Astrocyte of the spinal cord (primary cell): ENCODE results near the gene SLC4A9.

Source experiments
- DNase-seq: peaks from one replicate; pipeline ENCODE4 v3.0.0; 2011; ENCODE audit warnings: low read depth, low spot score
- H3K4me3 ChIP-seq: 2 replicates; pipeline ENCODE4 v1.5.1; 2011; ENCODE audit warnings: low read depth, mild to moderate bottlenecking, low read length, moderate library complexity
- CTCF ChIP-seq: IDR thresholded peaks from 2 replicates; pipeline ENCODE4 v1.5.1; 2012; ENCODE audit warnings: low read depth, mild to moderate bottlenecking, low read length, inconsistent platforms
- in situ Hi-C: cut with HindIII; loops from 2 replicates; pipeline ENCODE4 v1.10.0; 2017; ENCODE audit warnings: low sequenced_read_pairs

Gene SLC4A9

DNA sequence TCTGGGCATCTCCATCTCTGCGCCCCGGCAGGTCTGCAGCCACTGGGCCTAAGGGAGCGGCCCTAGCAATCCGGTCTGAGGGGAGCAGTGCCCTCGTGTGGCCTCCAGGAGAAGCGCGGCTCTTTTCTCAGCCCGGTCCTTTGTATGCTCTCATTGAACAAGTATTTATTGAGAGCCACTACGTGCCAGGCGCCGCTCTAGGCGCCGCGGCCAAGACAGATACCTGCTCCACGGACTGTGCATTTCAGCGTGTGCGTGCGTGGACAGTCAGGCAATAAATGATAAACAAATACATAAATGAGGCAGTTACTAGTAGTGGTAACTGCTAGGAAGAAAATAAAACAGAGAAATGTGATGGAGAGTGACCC is 2.3 kb upstream of the SLC4A9 start:
- in situ Hi-C loops: no loop called here
- DNase-seq: peak; percentile 86
- H3K4me3 ChIP-seq: no peak overlapping the region
- TF ChIP-seq CTCF: peak; percentile 92

DNA sequence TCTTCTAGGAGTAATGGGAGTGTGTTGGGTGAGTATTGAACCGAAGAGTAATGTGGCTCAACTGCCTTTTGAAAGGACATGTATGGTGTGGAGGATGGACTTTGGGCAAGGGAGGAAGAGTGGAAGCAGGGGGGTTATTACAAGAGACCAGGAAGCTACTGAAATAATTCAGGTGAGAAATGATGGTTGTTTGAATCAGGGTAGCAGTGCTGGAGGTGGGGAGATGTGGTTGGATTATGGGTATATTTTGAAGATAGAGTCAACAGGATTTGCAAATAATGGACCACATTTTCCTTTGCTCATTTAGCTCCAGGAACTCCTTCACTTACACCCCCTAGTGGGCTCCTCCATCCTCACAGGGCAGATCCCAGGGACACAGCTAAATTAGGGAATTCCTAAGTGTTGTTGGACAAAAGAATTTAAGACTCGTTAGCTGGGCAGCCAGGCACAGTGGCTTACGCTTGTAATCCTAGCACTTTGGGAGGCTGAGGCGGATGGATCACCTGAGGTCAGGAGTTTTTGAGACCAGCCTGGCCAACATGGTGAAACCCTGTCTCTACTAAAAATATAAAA is 1.2 kb upstream of the SLC4A9 start:
- peak; percentile 60 for TF ChIP-seq CTCF
- DNase-seq: peak; percentile 32
- in situ Hi-C loops: no loop called here
- H3K4me3 ChIP-seq: no peak overlapping the region

DNA sequence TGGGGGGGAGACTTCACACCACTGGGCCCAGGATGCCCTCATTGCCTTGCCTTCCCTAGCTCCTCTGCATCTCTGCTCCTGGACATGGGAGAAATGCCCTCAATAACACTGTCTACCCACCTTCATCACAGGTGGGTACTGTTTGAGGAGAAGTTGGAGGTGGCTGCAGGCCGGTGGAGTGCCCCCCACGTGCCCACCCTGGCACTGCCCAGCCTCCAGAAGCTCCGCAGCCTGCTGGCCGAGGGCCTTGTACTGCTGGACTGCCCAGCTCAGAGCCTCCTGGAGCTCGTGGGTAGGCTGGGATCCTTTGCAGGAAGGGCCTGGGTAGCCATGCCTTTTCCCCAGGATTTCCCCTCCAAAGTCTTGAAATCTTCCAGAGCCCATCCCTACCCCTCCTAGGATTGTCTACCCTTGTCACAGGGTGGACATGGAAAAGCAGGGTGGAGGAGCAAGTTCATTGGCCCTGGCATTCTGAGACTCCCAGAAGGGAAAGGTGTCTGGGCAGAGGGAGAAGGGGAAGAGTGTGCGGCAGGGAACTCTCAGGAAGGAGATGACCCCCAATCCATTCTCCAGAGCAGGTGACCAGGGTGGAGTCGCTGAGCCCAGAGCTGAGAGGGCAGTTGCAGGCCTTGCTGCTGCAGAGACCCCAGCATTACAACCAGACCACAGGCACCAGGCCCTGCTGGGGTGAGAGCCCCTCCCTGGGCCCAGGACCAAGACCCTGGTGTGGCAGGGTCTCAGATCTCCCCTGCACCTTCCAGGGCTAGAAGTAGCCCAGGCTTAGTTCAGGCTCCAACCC is 886 bp downstream of the SLC4A9 start:
- no peak for DNase-seq
- no peak overlapping the region for H3K4me3 ChIP-seq
- no peak for TF ChIP-seq CTCF
- in situ Hi-C loops: no loop called here

DNA sequence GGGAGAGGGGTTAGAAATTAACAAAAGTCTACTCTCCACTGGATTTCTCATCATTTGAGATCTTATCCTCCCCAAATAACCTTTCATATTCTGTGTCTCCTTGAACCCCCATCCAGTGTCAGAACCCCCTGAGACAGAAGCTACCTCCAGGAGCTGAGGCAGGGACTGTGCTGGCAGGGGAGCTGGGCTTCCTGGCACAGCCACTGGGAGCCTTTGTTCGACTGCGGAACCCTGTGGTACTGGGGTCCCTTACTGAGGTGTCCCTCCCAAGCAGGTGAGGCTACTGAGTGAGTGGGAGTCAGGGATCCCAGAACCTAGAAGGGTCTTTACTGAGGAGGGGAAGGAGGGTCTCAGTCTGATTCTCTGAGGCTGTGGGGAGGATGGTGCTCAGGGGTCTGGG is 1.9 kb downstream of the SLC4A9 start:
- no peak for DNase-seq
- in situ Hi-C loops: no loop called here
- no peak for TF ChIP-seq CTCF
- no peak overlapping the region for H3K4me3 ChIP-seq

- in situ Hi-C loops: no loop called here
- no peak for DNase-seq
- no peak overlapping the region for H3K4me3 ChIP-seq
- no peak for TF ChIP-seq CTCF
Measured at GRCh38 chr5:140362311-140362710, 2.3 kb downstream of the SLC4A9 start.

DNA sequence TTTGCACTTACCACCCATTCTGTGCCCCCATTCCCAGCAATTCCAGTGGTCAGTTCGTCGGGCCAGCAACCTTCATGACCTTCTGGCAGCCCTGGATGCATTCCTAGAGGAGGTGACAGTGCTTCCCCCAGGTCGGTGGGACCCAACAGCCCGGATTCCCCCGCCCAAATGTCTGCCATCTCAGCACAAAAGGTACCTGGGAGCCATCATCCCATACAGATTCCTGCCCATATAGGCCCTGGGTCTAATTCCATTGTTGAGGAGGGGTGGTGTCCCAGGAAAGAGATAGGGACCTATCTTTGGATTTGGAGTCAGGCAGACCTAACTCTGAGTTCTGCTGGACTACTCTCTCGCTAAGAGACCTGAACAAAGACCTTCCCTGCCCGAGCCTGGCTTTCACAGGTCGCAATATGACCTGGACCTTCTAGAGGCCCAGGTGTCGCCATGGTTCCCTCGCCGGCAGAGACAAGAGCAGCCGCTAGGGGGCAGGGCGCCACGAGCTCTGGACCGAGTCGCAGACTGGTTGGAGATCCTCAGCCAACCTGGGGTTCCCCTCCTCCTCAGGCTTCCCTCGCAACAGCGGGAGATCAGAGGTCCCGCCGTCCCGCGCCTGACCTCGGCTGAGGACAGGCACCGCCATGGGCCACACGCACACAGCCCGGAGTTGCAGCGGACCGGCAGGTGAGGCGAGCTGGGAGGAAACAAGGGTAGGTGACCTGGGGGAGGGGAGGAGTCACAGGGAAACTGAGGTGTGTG is 3.1 kb downstream of the SLC4A9 start:
- DNase-seq: peak; percentile 47
- peak overlapping the region; percentile 35 for H3K4me3 ChIP-seq
- peak; percentile 98 for TF ChIP-seq CTCF
- in situ Hi-C loops: no loop called here
